GM12865 (cell line): Measurements from ENCODE around the gene B3GNT8.

Experiments used
- DNase-seq: peaks from one replicate; pipeline ENCODE4 v3.0.0; 2010; ENCODE audit warnings: low read depth
- H3K4me3 ChIP-seq: 2 replicates; pipeline ENCODE4 v1.5.1; 2011; ENCODE audit warnings: mild to moderate bottlenecking, low read depth, low read length, control low read depth
- TF ChIP-seq, protein P1 (sequence below): IDR thresholded peaks from 2 replicates; pipeline ENCODE4 v1.5.1; 2011; ENCODE audit warnings: low read length, control low read depth, low read depth, inconsistent platforms; ENCODE audit not compliant: insufficient read depth; ENCODE audit errors: missing control alignments

B3GNT8 gene

DNA sequence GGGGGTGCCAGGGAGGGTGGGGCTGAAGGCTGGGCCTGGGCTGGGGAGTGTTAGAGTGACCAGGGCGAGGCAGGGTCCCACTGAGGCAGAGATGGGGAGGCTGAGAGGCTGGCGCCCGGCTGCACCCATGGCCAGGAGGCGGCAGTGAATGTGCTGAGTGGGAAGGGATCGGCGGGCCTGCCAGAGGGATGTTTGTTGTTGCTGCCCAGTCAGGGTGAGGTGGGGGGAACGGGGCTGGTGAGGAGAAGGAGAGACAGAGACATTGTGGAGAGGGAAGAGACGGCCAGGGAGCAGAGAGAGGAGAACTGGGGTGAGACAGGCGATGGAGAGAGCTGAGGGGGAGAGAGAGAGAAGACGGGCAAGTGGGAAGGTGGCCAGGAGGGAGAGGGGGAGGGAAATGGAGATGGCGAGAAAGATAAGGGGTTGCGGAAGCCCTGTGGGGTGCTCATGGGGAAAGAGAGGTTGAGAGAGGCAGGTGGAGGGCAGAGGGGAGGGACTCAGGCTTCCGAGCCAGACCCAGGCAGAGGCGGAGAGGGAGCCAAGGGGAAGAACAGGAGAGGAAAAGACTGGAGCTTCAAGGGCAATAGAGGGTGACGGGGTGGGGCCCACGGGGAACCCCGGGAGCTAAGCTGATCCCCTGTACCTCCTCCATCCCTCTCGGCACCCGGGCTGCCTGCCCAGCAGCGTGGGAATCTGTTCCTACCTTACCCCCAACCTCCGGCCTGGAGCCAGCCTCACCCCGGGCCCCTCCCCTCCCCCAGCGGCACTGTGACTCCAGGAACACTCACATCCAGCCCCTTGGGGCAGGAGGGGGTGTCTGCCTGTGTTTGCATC, 690 bp upstream of the B3GNT8 start:
- H3K4me3 ChIP-seq = no peak overlapping the region
- TF ChIP-seq, protein P1, sequence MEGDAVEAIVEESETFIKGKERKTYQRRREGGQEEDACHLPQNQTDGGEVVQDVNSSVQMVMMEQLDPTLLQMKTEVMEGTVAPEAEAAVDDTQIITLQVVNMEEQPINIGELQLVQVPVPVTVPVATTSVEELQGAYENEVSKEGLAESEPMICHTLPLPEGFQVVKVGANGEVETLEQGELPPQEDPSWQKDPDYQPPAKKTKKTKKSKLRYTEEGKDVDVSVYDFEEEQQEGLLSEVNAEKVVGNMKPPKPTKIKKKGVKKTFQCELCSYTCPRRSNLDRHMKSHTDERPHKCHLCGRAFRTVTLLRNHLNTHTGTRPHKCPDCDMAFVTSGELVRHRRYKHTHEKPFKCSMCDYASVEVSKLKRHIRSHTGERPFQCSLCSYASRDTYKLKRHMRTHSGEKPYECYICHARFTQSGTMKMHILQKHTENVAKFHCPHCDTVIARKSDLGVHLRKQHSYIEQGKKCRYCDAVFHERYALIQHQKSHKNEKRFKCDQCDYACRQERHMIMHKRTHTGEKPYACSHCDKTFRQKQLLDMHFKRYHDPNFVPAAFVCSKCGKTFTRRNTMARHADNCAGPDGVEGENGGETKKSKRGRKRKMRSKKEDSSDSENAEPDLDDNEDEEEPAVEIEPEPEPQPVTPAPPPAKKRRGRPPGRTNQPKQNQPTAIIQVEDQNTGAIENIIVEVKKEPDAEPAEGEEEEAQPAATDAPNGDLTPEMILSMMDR = no peak
- no peak for DNase-seq

DNA sequence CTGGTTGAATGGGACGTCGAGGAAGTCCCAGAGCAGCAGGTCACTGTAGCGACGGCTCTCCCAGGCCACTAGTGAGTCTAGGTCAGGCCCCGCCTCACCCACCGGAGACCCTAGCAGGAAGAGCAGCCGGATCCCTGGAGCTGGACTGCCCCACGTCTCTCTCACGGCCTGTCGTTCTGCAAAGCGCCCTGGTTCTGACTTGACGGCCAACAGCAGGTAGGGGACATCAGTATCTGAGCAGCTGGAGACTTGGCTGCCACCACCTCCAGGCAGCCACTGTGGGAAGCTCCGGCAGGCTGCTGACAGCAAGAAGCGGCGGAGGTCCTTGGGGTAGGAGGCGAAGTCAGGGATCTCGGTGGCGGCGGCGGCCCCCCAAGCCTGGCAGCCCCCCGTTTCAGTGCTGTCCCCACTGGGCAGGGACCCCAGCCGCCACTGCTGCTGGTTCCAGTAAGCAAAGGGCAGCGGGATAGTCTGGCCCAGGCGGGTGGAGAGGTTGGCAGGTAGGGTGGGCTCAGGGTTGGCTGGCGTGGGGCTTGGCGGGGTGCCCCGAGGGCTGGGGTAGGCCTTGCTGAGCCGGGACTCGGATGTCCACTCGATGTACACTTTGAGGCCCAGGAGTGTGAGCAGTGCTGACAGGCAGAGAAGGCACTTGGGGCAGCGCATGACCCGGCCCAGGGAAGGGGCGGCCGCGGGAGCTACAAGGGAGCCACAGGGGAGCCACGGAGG, 895 bp downstream of the B3GNT8 start:
- TF ChIP-seq, protein P1 = no peak
- no peak for DNase-seq
- H3K4me3 ChIP-seq = no peak overlapping the region

DNA sequence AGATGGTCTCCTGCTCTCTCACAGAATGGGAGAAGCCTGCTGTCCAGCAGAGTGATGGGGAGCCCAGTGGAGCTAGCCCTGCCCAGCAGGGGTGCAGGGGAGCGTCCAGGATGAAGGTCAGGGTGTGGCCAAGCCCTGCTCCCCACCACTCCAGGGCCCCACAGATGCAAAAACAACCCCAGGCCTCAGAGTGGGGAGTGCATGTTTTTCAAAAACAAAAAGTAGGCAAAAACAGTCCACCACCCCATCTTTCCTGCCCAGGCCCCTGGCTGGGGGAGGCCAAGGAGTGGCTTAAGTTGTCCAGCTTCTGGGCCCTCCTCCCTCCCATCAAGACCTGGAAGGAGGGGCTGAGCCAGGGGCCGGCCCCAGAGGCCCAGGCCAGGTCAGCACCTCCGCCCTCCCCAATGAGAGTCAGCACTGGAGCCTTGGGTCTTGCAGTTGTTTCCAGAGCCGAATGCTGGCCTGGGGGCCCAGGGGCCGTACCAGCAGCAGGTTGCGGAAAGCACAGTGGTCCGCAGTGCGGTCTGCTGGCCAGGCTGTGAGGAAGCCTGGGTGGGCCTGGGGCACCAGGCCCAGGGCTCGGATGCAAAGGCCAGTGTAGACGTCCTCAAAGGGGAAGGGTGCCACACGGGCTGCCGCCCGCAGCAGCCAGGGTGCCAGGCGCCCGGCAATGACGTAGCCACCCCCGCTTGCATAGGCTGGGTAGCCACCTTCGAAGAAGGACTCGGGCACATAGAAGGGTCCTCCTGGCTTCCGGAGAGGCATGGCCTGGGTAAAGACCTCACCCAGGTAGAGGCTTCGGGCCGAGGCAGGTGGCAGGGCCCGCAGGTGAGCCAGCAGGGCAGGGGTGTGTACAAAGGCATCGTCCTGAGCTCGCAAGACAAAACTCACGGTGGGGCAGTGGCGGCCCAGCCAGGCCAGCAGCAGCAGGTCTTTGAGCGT, 1.7 kb downstream of the B3GNT8 start:
- no peak for DNase-seq
- no peak overlapping the region for H3K4me3 ChIP-seq
- TF ChIP-seq, protein P1 = no peak

GRCh38 chr19:41424335-41425173, 2.6 kb downstream of the B3GNT8 start:
- TF ChIP-seq, protein P1 = no peak
- DNase-seq = no peak
- no peak overlapping the region for H3K4me3 ChIP-seq

DNA sequence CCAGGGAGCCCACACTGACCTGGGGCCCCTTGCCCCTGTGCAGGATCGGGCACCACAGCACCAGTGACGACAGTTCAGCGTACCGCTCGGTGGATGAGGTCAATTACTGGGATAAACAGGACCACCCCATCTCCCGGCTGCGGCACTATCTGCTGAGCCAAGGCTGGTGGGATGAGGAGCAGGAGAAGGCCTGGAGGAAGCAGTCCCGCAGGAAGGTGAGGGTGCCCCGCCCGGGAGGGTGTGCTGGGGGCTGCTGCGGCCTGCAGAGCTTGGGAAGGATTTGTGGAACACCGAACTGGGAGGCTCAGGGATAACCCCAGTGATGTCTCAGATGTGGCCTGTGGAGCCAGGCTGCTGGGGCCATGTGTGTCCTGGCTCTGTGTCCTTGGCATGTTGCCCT, 4.2 kb downstream of the B3GNT8 start:
- TF ChIP-seq, protein P1 = no peak
- no peak overlapping the region for H3K4me3 ChIP-seq
- DNase-seq = no peak

DNA sequence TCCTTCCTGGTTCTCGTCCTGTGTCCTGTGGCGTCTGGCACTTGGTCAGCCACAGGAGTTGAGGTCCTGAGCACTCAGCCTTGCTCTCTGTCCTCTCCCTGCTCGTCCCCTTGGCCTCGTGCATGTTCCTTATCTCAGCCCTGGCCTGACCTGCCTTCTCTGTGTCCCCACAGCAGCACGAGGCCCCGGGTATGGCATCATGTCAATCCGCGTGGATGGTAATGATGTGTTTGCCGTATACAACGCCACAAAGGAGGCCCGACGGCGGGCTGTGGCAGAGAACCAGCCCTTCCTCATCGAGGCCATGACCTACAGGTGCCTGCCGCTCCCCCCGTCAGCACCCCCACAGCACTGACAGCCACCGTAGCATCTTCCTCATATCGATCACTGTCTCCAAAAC, 4.7 kb downstream of the B3GNT8 start:
- DNase-seq = no peak
- TF ChIP-seq, protein P1 = no peak
- no peak overlapping the region for H3K4me3 ChIP-seq
